Measurements from ENCODE around the gene TRIP10.

The TRIP10 gene

DNA sequence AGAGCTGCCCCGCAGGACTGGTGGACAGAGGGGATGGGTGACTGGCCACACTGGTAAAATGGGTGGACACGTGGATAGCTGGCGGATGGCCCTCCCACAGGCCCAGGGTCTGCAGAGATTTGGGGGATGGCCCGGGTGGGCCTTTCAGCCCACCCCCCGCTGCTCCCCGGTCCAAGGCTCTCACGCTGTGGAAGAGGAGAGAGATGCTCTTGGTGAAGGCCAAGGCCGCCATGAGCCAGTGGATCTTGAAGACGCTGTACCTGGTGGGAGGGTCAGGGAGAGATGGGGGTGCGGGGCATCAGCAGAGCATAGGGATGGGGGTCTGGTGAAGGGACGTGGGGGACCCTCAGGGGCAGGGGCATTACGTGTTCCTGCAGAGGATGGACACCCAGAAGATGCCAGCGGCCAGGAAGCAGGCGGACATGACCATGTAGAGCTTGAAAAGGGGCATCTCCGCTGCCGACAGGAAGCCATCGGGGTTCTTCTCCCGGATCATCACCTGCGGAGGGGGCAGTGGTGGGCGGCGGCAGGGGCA, 6.6 kb upstream of the TRIP10 start:
- FAIRE-seq (no peak), DNase-seq (ENCODE audit: insufficient read length, low spot score) (no peak)
- no peak for TF ChIP-seq PAX5 (IDR thresholded peaks at IDR 0.05; ENCODE audit: insufficient read depth, low read length, severe bottlenecking)
- TF ChIP-seq POLR2A (IDR thresholded peaks at IDR 0.05; ENCODE audit: low read depth, low read length): no peak
- TF ChIP-seq POU2F2 (IDR thresholded peaks at IDR 0.05; ENCODE audit: low read depth, low read length): no peak
- no peak for TF ChIP-seq POLR2AphosphoS5 (IDR thresholded peaks at IDR 0.05; ENCODE audit: low read depth, low read length)
- no peak for TF ChIP-seq SPI1 (IDR thresholded peaks at IDR 0.05; ENCODE audit: low read depth, low read length)
- no peak for TF ChIP-seq TAF1 (IDR thresholded peaks at IDR 0.05; ENCODE audit: low read depth, low read length)

DNA sequence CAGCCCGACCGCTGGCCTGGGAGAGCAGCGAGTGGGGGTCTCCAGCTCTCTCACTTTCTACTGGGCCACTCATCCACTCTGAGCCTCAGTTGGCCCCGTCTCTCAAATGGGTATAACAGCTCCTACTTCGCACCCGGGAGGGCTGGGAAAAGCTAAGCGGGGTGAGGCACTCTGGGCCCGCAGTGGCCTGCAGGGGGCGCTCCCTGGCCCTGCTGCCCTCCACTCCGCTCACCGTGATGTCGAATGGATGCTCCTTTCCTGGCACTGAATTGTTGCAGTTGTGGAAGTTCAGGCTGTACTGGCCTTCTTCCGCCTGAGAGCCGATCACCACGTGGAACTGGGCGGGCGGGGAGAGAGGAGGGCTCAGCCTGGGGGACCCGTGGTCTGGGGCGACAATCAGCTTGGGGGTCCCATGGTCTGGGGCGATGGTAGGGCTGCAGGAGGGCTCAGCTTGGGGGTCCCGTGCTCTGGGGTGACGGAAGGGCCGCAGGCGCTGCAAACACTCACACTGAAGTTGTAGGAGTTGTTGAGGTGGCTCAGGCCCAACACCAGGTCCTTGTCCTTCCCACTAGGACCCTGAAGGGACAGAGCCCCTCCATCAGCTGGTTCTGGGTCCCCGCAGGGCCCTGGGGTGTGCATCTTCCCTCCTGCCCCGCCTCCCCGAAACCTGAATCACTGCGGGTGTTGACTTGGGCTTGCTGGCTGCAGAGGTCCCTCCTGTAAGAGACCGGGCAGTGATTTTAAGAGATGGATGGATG, 6.0 kb upstream of the TRIP10 start:
- FAIRE-seq (no peak), DNase-seq (ENCODE audit: insufficient read length, low spot score) (no peak)
- TF ChIP-seq TAF1 (IDR thresholded peaks at IDR 0.05; ENCODE audit: low read depth, low read length) (no peak), PAX5 (IDR thresholded peaks at IDR 0.05; ENCODE audit: insufficient read depth, low read length, severe bottlenecking) (no peak), SPI1 (IDR thresholded peaks at IDR 0.05; ENCODE audit: low read depth, low read length) (no peak), POU2F2 (IDR thresholded peaks at IDR 0.05; ENCODE audit: low read depth, low read length) (no peak), POLR2A (IDR thresholded peaks at IDR 0.05; ENCODE audit: low read depth, low read length) (no peak), POLR2AphosphoS5 (IDR thresholded peaks at IDR 0.05; ENCODE audit: low read depth, low read length) (no peak)

DNA sequence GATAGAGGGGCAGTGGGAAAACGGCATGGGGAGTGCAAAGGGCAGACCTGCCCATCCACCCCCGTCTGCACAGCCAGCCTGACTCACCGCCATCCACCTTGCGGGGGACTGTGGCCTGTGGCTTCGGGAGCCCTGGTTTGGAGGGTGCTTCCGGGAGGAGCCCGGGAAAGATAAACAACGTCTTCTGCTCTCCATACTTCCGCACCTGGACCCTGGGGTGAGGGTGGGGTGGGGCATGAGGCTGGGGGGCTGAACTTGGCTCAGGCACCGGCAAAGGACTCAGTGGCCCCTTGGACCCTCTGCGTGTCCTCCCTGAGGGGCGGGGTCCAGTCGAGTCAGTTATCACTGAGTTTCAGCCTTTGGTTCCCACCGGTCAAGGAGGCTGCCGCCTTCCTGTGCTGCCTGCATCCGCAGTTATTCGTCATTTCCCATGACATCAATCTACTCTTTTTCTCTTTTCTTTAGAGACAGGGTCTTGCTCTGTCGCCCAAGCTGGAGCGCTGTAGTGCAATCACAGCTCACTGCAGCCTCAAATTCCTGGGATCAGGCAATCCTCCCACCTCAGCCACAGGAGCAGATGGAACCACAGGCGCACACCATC, 5.3 kb upstream of the TRIP10 start:
- TF ChIP-seq POU2F2 (IDR thresholded peaks at IDR 0.05; ENCODE audit: low read depth, low read length): no peak
- TF ChIP-seq POLR2A (IDR thresholded peaks at IDR 0.05; ENCODE audit: low read depth, low read length): no peak
- TF ChIP-seq SPI1 (IDR thresholded peaks at IDR 0.05; ENCODE audit: low read depth, low read length): no peak
- DNase-seq (ENCODE audit: insufficient read length, low spot score) (no peak), FAIRE-seq (no peak)

DNA sequence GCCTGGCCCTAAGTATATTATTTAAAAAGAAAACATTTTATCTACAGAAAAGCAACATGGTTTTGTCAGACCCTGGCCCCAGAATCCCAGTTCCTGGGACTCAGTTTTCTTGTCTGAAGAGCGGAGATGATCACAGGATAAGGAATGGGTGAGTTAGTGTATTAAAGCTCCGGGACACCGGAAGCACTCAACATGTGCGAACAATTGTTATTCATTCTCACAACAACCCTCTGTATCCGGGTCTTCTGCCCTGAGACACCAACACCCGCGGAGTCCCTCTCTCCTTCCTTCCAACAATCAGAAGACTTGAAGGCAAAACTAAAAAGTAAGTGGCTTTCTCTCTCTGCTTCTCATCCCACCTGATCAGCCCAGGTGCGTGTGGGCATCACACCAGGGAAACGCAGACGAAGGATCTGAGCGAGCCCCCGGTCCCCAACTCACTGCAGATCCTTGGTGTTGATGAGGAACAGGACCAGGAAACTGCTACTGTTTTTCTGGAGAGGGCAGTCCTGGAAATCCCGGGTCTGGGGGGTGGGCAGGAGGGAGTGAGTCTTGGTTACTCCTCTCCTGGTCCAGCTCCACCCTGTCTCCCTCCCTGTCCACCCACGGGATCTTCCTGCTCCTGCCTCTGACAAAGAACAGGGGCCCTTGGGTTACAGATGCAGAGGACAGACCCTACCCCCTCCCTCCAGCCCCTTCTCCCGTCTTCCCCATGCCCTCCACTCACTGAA, 4.1 kb upstream of the TRIP10 start:
- no peak for DNase-seq (ENCODE audit: insufficient read length, low spot score)
- no peak for FAIRE-seq
- TF ChIP-seq POLR2A (IDR thresholded peaks at IDR 0.05; ENCODE audit: low read depth, low read length): no peak
- no peak for TF ChIP-seq POU2F2 (IDR thresholded peaks at IDR 0.05; ENCODE audit: low read depth, low read length)
- TF ChIP-seq POLR2AphosphoS5 (IDR thresholded peaks at IDR 0.05; ENCODE audit: low read depth, low read length): no peak
- TF ChIP-seq TAF1 (IDR thresholded peaks at IDR 0.05; ENCODE audit: low read depth, low read length): no peak
- TF ChIP-seq SPI1 (IDR thresholded peaks at IDR 0.05; ENCODE audit: low read depth, low read length): no peak
- no peak for TF ChIP-seq PAX5 (IDR thresholded peaks at IDR 0.05; ENCODE audit: insufficient read depth, low read length, severe bottlenecking)

DNA sequence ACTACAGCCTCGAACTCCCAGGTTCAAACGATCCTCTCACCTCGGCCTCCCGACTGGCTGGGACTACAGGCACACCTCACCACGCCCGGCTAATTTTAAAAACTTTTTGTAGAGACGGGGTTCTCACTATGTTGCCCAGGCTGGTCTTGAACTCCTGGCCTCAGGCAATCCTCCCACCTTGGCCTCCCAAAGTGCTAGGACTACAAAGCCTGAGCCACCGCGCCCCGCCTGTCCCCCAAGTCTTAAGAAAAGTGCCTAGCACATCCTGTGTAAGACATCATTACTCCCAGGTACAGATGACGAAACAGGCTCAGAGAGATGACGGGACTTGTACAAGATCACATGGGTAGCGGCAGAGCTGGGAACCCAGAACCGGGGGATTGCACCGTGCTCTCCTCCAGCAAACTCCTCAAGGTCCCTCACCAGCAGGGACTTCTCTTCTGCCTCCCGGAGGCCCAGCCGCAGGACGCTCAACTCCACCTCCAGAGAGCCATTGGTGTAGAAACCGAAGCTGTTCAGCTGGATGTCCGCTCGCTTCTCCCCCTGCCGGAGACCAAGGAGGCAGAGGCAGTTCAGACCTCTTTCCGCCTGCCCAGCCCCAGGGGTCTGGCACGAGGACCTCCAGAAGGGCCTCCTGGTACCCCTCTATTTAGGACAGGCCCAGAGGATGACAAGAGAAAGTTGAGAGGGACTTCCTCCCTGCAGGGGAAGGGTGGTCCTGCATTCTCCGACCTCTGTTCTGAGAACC, 3.1 kb upstream of the TRIP10 start:
- TF ChIP-seq PAX5 (IDR thresholded peaks at IDR 0.05; ENCODE audit: insufficient read depth, low read length, severe bottlenecking): no peak
- peak; percentile 67 for TF ChIP-seq POLR2AphosphoS5 (IDR thresholded peaks at IDR 0.05; ENCODE audit: low read depth, low read length)
- TF ChIP-seq POLR2A (IDR thresholded peaks at IDR 0.05; ENCODE audit: low read depth, low read length): peak; percentile 51; the same call in 1 of the 2 replicates
- peak; percentile 64; the same call in 1 of the 2 replicates for TF ChIP-seq TAF1 (IDR thresholded peaks at IDR 0.05; ENCODE audit: low read depth, low read length)
- FAIRE-seq (no peak), DNase-seq (ENCODE audit: insufficient read length, low spot score) (peak; percentile 73)

DNA sequence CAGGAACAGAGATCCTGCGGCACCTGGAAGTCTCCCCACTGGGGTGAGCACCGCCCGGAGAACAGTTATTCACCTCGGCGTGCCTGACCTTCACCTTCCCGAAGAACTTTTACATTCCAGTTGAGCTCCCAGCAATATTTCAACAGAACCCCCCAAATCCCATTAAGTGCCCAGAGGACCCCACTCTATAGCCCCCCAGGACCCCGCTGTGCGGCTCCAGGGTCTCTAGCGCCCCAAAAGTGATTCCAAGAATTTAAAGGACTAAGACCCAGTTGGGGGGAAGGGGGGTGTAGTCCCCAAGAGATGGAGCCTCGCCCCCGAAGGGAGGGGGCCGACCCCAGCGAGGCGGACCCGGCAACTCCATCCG, 2.6 kb upstream of the TRIP10 start:
- DNase-seq (ENCODE audit: insufficient read length, low spot score) (no peak), FAIRE-seq (no peak)

DNA sequence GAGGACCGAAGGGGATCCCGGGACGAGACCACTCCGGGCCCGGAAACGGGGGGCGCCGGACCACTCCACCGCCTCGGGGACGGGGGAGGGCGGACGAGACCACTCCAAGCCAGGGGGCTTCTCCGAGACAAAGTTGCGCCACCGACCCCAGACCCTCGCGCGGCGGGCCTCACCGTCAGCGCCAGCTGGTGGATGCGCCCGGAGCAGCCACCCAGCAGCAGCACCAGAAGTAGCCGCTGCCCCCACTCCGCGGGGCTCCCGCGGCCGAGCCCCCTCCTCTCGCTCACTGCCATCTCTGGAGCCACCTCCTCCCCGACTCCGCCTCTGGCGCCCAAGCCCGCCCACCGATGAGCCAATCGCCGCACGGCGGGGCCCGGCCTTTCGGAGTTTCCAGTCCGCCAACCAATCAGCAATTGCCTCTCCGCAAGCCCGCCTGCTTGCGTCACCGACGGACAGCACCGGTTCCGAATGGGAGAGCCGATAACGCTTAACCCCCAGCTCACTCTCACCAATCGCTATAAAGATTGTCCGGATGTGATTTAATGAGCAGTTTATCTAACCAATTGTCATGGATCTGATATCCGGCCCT, 2.1 kb upstream of the TRIP10 start, which contains the start of gene GPR108:
GPR108 (minus strand) TSS at position 297 of the 589 bp plus-strand sequence; CDS start at position 293, 4 bp downstream.
- DNase-seq (ENCODE audit: insufficient read length, low spot score) (peak; percentile 96), FAIRE-seq (peak; percentile 100)
- TF ChIP-seq TAF1 (IDR thresholded peaks at IDR 0.05; ENCODE audit: low read depth, low read length) (0 out of 2 replicates have a peak, but pooled peaks have one; percentile 47), PAX5 (IDR thresholded peaks at IDR 0.05; ENCODE audit: insufficient read depth, low read length, severe bottlenecking) (no peak)

More for the DNA sequence above, 2.6 kb upstream of the TRIP10 start:
- TF ChIP-seq PAX5 (IDR thresholded peaks at IDR 0.05; ENCODE audit: insufficient read depth, low read length, severe bottlenecking) (no peak), POU2F2 (IDR thresholded peaks at IDR 0.05; ENCODE audit: low read depth, low read length) (no peak), SPI1 (IDR thresholded peaks at IDR 0.05; ENCODE audit: low read depth, low read length) (no peak), POLR2AphosphoS5 (IDR thresholded peaks at IDR 0.05; ENCODE audit: low read depth, low read length) (no peak), POLR2A (IDR thresholded peaks at IDR 0.05; ENCODE audit: low read depth, low read length) (no peak), TAF1 (IDR thresholded peaks at IDR 0.05; ENCODE audit: low read depth, low read length) (no peak)

DNA sequence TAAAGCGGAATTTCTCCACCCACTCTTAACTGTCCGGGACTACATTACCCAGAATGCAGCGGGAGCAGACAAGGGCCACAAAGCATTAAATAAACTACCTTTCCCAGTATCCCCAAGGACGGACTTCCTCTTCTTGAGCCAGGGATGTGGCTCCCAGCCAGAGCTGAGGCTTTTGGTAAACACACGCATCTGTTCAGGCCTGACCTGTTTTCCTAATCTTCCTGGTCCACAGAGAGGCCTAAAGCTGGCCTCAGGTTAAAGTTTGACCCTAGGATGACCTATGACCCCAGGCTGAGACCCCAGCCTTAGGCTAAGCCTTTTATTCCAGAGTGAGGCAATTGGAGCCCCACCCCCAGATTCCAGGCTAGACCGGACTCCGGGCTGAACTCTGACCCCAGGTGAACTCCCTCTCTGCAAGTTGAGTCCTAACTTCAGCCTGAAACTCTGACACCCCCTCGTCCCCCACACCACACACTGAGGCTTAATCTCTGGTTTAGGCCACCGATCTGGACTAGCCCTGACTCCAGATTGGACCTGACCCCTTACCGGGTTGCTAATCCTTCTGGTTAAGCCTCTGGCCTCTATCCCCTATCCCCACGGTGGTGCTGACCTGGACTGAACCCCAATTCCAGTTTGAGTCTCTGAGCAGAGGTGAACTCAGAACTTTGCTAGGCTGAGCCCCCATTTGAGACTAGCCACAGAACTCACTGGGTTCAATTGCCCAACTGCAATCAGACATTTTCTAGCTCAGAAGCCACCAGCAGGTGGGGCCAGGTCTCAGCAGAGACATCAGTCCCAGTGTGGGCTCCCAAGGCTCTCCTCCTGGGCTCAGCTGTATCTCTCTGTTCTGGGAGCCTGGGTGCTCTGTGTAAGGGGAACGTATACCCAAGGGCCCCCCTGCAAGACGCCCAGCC, 1.4 kb upstream of the TRIP10 start:
- peak; percentile 55 for TF ChIP-seq POU2F2 (IDR thresholded peaks at IDR 0.05; ENCODE audit: low read depth, low read length)
- no peak for TF ChIP-seq POLR2AphosphoS5 (IDR thresholded peaks at IDR 0.05; ENCODE audit: low read depth, low read length)
- TF ChIP-seq SPI1 (IDR thresholded peaks at IDR 0.05; ENCODE audit: low read depth, low read length): peak; percentile 93
- TF ChIP-seq TAF1 (IDR thresholded peaks at IDR 0.05; ENCODE audit: low read depth, low read length): no peak
- FAIRE-seq (peak; percentile 87), DNase-seq (ENCODE audit: insufficient read length, low spot score) (no peak)

Measured in GM12891 (cell line).